Amniotic stem cell (primary cell): ENCODE results near the gene SAGE1.
"Not testable (repeated sequence)": the region's sequence is repeated elsewhere in the genome, so short reads cannot be mapped to it uniquely, and the experiment has no call there.

Experiments
- DNase-seq: peaks from one replicate; lab custom pipeline; 2025; lab: John Stamatoyannopoulos, UW

SAGE1 gene, protein sequence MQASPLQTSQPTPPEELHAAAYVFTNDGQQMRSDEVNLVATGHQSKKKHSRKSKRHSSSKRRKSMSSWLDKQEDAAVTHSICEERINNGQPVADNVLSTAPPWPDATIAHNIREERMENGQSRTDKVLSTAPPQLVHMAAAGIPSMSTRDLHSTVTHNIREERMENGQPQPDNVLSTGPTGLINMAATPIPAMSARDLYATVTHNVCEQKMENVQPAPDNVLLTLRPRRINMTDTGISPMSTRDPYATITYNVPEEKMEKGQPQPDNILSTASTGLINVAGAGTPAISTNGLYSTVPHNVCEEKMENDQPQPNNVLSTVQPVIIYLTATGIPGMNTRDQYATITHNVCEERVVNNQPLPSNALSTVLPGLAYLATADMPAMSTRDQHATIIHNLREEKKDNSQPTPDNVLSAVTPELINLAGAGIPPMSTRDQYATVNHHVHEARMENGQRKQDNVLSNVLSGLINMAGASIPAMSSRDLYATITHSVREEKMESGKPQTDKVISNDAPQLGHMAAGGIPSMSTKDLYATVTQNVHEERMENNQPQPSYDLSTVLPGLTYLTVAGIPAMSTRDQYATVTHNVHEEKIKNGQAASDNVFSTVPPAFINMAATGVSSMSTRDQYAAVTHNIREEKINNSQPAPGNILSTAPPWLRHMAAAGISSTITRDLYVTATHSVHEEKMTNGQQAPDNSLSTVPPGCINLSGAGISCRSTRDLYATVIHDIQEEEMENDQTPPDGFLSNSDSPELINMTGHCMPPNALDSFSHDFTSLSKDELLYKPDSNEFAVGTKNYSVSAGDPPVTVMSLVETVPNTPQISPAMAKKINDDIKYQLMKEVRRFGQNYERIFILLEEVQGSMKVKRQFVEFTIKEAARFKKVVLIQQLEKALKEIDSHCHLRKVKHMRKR

GRCh38 chrX:135893294-135893817 lies at the start of gene SAGE1, which contains the start of gene CT45A10:
SAGE1 (plus strand) TSS chrX:135893716; CDS start chrX:135896243, 2,527 bp downstream.
CT45A10 (minus strand) TSS chrX:135893444; CDS start chrX:135885344, 8,100 bp downstream.
- no peak for DNase-seq

DNA sequence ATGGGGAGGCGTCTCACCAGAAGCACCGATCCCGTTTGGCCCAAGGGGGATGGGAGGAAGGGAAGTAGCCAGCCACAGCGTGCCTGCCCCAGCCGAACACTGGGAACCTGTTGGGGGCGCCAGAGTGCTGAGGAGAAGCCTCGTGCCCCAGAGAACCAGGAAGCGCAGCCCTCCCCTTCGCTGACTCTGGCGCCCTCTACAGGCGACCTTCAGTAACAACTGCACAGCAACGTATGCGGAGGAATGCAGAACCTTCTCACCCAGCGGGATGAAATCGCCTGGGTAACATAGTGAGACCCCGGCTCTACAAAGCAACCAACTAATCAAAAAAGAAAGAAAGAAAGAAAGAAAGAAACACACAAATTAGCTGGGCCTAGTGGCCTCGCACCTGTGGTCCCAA lies 39.1 kb upstream of the SAGE1 start, which contains the start of gene CT45A8:
Gene CT45A8 (minus strand): TSS at position 101 of the 400 bp plus-strand sequence. CDS start 3,755 bp downstream, outside the sequence.
- not testable (repeated sequence) for DNase-seq

GRCh38 chrX:135871712-135872111 lies 21.8 kb upstream of the SAGE1 start, which contains the start of gene CT45A9:
CT45A9 (minus strand) TSS chrX:135871812; CDS start chrX:135868061, 3,751 bp downstream.
- not testable (repeated sequence) for DNase-seq

DNA sequence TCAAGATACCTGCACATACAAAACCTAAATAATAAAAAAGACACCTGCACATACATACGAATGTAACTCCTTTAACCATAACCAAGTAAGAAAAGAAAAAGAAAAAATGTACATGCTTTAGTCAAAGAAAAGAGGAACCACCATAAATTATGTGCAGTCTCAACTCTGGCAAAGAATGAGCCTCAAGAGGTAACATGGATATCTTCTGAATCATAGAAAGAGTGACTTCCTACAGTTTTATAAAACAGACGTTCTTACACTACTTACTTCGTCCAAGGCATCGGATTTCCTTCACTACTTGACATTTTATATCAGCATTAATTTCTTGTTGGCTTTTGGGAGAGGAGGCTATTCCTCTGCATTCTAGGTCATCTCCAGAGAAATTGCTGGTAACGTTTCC lies 10.8 kb upstream of the SAGE1 start:
- DNase-seq: not testable (repeated sequence)

DNA sequence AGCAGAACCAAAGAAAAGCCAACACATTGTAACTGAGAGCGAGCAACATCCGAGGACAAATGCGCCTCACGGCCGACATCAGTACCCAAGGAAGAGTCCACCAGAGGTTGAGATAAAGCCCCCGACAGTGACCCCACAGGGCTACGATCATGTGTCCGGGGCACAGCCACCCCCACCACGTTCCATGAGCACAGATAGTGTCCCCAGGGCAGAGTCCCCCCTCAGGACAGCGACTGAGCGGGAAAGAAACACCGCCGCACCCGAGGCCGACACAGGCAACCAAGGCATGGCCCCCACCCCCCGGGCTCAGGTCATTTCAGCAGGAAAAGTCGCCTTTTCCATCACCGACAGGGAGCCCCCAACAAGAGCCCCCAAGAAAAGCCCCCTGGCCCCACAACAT lies 5.3 kb upstream of the SAGE1 start:
- DNase-seq: not testable (repeated sequence)

DNA sequence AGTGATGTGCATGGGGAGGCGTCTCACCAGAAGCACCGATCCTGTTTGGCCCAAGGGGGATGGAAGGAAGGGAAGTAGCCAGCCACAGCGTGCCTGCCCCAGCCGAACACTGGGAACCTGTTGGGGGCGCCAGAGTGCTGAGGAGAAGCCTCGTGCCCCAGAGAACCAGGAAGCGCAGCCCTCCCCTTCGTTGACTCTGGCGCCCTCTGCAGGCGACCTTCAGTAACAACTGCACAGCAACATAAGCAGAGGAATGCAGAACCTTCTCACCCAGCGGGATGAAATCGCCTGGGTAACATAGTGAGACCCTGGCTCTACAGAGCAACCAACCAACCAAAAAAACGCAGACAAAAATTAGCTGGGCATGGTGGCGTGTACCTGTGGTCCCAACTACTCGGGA lies 4.5 kb upstream of the SAGE1 start:
- not testable (repeated sequence) for DNase-seq

DNA sequence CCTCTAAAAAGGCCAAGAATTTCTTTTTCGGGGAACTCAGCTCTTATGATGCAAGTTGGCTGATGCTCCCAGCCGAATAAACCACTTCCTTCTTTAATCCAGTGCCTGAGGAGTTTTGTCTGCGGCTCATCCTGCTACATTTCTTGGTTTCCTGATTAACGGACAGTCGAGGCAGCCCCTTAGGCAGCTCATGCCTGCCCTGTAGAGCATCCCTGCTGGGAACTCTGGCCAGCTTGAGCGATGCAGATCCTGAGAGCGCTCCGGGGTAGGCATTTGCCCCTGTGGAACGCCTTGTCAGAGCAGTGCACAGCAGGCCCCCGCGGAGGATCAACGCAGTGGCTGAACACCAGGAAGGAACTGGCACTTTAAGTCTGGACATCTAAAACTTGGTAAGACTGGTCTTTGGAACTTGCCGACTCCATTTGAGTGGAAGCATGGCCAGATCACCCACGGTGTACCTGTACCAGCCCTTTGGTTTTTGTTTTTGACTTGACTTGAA lies 3.4 kb upstream of the SAGE1 start:
- no peak for DNase-seq

DNA sequence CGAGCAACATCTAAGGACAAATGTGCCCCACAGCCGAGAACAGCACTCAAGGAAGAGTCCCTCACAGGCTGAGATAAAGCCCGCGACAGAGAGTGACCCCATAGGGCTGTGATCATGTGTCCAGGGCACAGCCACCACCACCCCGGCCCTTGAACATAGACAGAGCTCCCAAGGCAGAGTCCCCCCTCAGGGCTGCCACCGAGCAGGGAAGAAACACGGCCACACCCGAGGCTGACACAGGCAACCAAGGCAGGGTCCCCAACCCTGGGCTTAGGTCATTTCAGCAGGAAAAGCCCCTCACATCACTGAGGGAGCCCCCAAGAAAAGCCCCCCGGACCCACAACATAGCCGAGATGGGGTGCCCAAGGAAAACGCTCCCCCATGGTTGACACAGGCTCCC lies 735 bp upstream of the SAGE1 start:
- DNase-seq: no peak

DNA sequence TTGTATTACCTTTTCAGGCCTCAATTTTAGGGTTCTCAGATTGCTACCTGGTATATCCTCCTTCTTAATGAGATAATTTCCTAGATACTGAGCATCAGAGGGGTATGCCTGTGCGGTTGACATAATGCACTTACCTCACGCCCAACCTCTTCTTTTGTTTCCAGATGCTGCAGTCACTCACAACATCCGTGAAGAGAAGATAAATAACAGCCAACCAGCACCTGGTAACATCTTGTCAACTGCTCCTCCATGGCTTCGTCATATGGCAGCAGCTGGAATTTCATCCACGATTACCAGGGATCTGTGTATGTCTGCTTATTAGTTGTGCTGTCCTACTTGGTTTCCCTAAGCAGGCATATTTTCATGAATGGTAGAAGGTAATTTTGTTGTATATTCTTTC lies 16.7 kb downstream of the SAGE1 start:
- DNase-seq: no peak

DNA sequence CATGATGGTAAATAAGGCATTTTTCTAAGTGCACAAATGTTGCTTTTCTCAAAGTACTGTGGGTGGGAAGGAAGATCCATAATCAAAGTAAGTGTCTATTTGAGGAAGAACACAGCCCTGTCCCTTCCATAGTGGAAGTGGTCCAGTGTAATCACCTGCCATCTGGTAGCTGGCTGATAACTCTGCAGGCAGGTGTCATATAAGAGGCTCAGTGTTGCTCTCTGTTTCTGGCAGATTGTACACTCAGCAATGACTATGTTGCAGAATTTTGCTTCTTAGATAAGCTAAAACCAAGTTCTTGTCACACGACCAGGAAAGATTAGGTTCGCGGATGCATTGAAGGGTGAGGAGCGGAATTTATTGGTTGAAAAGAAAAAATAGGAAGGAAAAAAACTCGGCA lies 20.9 kb downstream of the SAGE1 start:
- DNase-seq: no peak

- DNase-seq: not testable (repeated sequence)
Observed at GRCh38 chrX:135920516-135920915, 27.0 kb downstream of the SAGE1 start.

DNA sequence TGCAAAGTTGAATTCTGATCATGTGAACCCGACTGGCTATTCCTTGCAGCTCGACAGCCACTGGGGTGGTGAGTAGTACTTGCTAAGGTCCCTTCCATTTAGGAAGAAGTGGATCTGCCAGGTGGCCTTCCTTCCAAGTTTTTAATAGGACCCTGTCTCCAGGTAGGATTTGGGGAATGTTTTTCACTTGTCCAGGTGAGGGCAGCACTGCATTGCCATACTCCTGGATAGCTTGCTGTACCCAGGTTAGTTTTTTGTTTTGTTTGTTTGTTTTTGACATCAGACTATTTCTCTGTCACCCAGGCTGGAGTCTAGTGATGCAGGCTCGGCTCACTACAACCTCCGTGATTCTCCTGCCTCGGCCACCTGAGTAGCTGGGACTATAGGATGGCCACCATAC lies 29.8 kb downstream of the SAGE1 start:
- no peak for DNase-seq

GRCh38 chrX:135927897-135928296 lies 34.4 kb downstream of the SAGE1 start:
- no peak for DNase-seq

- DNase-seq: no peak
Observed at GRCh38 chrX:135931644-135932487, 38.4 kb downstream of the SAGE1 start.

DNA sequence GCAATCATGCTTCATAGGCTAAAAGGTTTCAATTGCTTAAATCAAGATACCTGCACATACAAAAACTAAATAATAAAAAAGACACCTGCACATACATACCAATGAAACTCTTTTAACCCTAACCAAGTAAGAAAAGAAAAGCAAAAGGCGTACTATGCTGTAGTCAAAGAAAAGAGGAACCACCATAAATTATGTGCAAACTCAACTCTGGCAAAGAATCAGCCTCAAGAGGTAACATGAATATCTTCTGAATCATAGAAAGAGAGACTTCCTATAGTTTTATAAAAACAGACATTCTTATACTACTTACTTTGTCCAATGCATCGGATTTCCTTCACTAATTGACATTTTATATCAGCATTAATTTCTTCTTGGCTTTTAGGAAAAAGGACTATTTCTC lies 51.0 kb downstream of the SAGE1 start:
- DNase-seq: no peak

DNA sequence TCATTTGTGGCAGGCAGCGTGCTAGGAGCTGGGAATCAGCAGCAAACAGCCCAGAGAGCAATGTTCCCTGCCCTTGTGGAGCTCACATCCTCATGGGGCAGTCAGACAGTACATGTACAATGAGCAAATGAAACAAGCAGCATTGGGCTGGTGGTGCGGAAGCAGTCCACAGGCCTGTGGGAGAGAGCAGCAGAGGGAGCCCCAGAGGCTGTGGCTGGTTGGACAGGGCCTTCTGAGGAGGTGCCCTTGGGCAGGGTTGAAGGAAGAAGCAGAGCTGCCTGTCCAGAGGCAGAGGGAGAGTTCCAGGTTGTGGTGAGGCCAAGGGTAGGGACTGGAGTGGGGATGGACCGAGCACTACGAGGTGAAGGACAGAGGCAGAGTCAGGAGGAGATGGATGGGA lies 57.8 kb downstream of the SAGE1 start:
- no peak for DNase-seq
